Left kidney (tissue), 8 donors: Measurements from ENCODE around the gene OR2T11. TPM values are rescaled to one million over a fixed set of nuclear protein-coding genes. Genes with fewer than 3 reads are reported as not detected.
"Not testable (repeated sequence)": the region's sequence is repeated elsewhere in the genome, so short reads cannot be mapped to it uniquely, and the experiment has no call there.

Experiments used
- DNase-seq: peaks from one replicate; pipeline ENCODE4 v3.0.0-alpha.2; 2013
- long read RNA-seq, 8 donors: transcript quantifications; one replicate each; lab custom pipeline, GENCODE V29; 2026
- polyA plus RNA-seq: library from polyadenylated mRNA; unstranded; fragments of 120-200 nt; gene quantifications from one replicate; pipeline ENCODE4 v1.2.1, GENCODE V29; 2013; ENCODE audit not compliant: insufficient read length

The OR2T11 gene
- polyA plus RNA-seq, result not detected
- long read RNA-seq, donor 1, result 0 reads
- long read RNA-seq, donor 2, result 0 reads
- long read RNA-seq, donor 3, result 0 reads
- long read RNA-seq, donor 4, result 0 reads
- long read RNA-seq, donor 5, result 0 reads
- long read RNA-seq, donor 6, result 0 reads
- long read RNA-seq, donor 7, result 0 reads
- long read RNA-seq, donor 8, result 0 reads

- not testable (repeated sequence) for DNase-seq
Measured at GRCh38 chr1:248634991-248635390, at the start of gene OR2T11. TSS of gene OR2T11 (minus strand) at chr1:248635091. CDS start at chr1:248627128, 7,963 bp downstream.

GRCh38 chr1:248681651-248682050 lies 46.8 kb upstream of the OR2T11 start:
- DNase-seq, result no peak

- DNase-seq, result no peak
Measured at GRCh38 chr1:248670003-248670402, 35.1 kb upstream of the OR2T11 start.

GRCh38 chr1:248663453-248664328 lies 28.8 kb upstream of the OR2T11 start:
- not testable (repeated sequence) for DNase-seq

GRCh38 chr1:248656797-248657196 lies 21.9 kb upstream of the OR2T11 start:
- not testable (repeated sequence) for DNase-seq

GRCh38 chr1:248655354-248655753 lies 20.5 kb upstream of the OR2T11 start, which contains the start of gene OR2T27:
TSS of gene OR2T27 (minus strand) at chr1:248655528. CDS start at chr1:248650884, 4,644 bp downstream.
- DNase-seq, result not testable (repeated sequence)

GRCh38 chr1:248648770-248649536 lies 14.1 kb upstream of the OR2T11 start:
- DNase-seq, result not testable (repeated sequence)

GRCh38 chr1:248645178-248645577 lies 10.3 kb upstream of the OR2T11 start, which contains the start of gene OR2T35:
TSS of gene OR2T35 (minus strand) at chr1:248645278. CDS start at chr1:248639258, 6,020 bp downstream.
- DNase-seq, result not testable (repeated sequence)

GRCh38 chr1:248642971-248643651 lies 8.2 kb upstream of the OR2T11 start:
- DNase-seq, result not testable (repeated sequence)

- not testable (repeated sequence) for DNase-seq
Measured at GRCh38 chr1:248641583-248641982, 6.7 kb upstream of the OR2T11 start.

GRCh38 chr1:248640906-248641305 lies 6.0 kb upstream of the OR2T11 start:
- not testable (repeated sequence) for DNase-seq

- not testable (repeated sequence) for DNase-seq
Measured at GRCh38 chr1:248639652-248640051, 4.8 kb upstream of the OR2T11 start.

- not testable (repeated sequence) for DNase-seq
Measured at GRCh38 chr1:248636612-248637011, 1.7 kb upstream of the OR2T11 start.

GRCh38 chr1:248631354-248632008 lies 3.4 kb downstream of the OR2T11 start:
- no peak for DNase-seq

GRCh38 chr1:248630551-248630950 lies 4.3 kb downstream of the OR2T11 start:
- no peak for DNase-seq

GRCh38 chr1:248627971-248628844 lies 6.7 kb downstream of the OR2T11 start:
- DNase-seq, result no peak

- DNase-seq, result no peak
Measured at GRCh38 chr1:248625971-248626370, 8.9 kb downstream of the OR2T11 start.

- no peak for DNase-seq
Measured at GRCh38 chr1:248625166-248625565, 9.7 kb downstream of the OR2T11 start.

- peak; percentile 3 for DNase-seq
Measured at GRCh38 chr1:248622570-248623001, 12.3 kb downstream of the OR2T11 start.

- DNase-seq, result no peak
Measured at GRCh38 chr1:248621770-248622169, 13.1 kb downstream of the OR2T11 start.
